K562 treated with DMSO at 1 percent for 12 hours (cell line): Measurements from ENCODE around the gene SRSF10. TPM values are rescaled to one million over a fixed set of nuclear protein-coding genes. Genes with fewer than 3 reads are reported as not detected.

ENCODE experiments used
- total RNA-seq: library from RNA; unstranded; fragments of 300-600 nt; gene quantifications from 2 replicates; pipeline ENCODE4 v1.2.3, GENCODE V29; 2022; ENCODE audit not compliant: insufficient read depth

The SRSF10 gene
- total RNA-seq = 47.3 and 132 TPM in 2 replicates

GRCh38 chr1:23979881-23980727 lies at the start of gene SRSF10:
SRSF10 (minus strand) TSS chr1:23980327; CDS start chr1:23980255, 72 bp downstream.

GRCh38 chr1:23959461-23960290 lies 20.5 kb downstream of the SRSF10 start, which contains the start of gene PNRC2:
PNRC2 (plus strand) TSS chr1:23959828; CDS start chr1:23961458, 1,630 bp downstream.

Other genes with a start within 250 kb of the SRSF10 start
- gene ELOA, start 236.9 kb downstream of the SRSF10 start, total RNA-seq = 12.7 and 31.6 TPM in 2 replicates
- gene PITHD1, start 201.9 kb downstream of the SRSF10 start, total RNA-seq = 121 and 154 TPM in 2 replicates
- gene LYPLA2, start 189.2 kb downstream of the SRSF10 start, total RNA-seq = 92.9 and 93.9 TPM in 2 replicates
- gene GALE, start 179.6 kb downstream of the SRSF10 start, total RNA-seq = 57.0 and 62.8 TPM in 2 replicates
- 62.2 and 65.9 TPM in 2 replicates for gene HMGCL, start 154.9 kb downstream of the SRSF10 start, total RNA-seq
- gene FUCA1, start 112.0 kb downstream of the SRSF10 start, total RNA-seq = 22.5 and 44.0 TPM in 2 replicates
- not detected in 2 replicates for gene CNR2, start 67.0 kb downstream of the SRSF10 start, total RNA-seq
- 73.0 and 153 TPM in 2 replicates for gene PNRC2, start 20.5 kb downstream of the SRSF10 start, total RNA-seq
- not detected in 2 replicates for gene MYOM3, start 131.8 kb upstream of the SRSF10 start, total RNA-seq
- gene IL22RA1, start 162.8 kb upstream of the SRSF10 start, total RNA-seq = not detected in 2 replicates
- not detected in 2 replicates for gene IFNLR1, start 207.0 kb upstream of the SRSF10 start, total RNA-seq